ENCODE measurements around the gene RNASE4.

The RNASE4 gene

GRCh38 chr14:20656274-20656673 is 28.1 kb upstream of the RNASE4 start:
- Histone ChIP-seq H2AK5ac (ENCODE audit: low read length, severe bottlenecking) (no peak overlapping the region), H3K4ac (ENCODE audit: low read depth in 1 of 2, low read length in 2 of 2) (no peak overlapping the region), H3K9ac (ENCODE audit: low read length) (no peak overlapping the region), H3K4me2 (ENCODE audit: low read length, poor library complexity, severe bottlenecking) (no peak overlapping the region), H2BK12ac (ENCODE audit: low read length in 2 of 2) (no peak overlapping the region), H3K79me1 (replicated peaks; ENCODE audit: low read length, poor library complexity, severe bottlenecking) (no peaks in the 10 kb centered on the region), H3K27ac (ENCODE audit: low read length, poor library complexity, severe bottlenecking) (no peak overlapping the region), H4K91ac (ENCODE audit: low read length) (no peak overlapping the region), H2AFZ (ENCODE audit: low read depth, low read length) (no peak overlapping the region), H3K18ac (ENCODE audit: low read depth in 1 of 2, low read length in 2 of 2) (no peak overlapping the region), H2BK120ac (ENCODE audit: low read depth, low read length) (no peak overlapping the region), H3K14ac (ENCODE audit: low read length in 2 of 2) (no peak overlapping the region), H3K27me3 (ENCODE audit: control insufficient read depth in 1 of 2, insufficient read depth in 1 of 2, low read length in 2 of 2) (peaks cover 76 to 84% of the 10 kb centered on the region in 2 experiments), H2BK5ac (ENCODE audit: low read depth, low read length, poor library complexity, severe bottlenecking) (no peak overlapping the region), H3K4me1 (ENCODE audit: control insufficient read depth, insufficient read depth, low read depth, low read length) (no peaks in the 10 kb centered on the region), H3K36me3 (ENCODE audit: control insufficient read depth in 1 of 2, insufficient read depth in 2 of 2, low read depth in 1 of 2, low read length in 2 of 2) (no peaks in the 10 kb centered on the region), H3K9me3 (ENCODE audit: control insufficient read depth, low read length) (no peaks in the 10 kb centered on the region), H3K23ac (ENCODE audit: low read length in 2 of 2) (no peak overlapping the region), H4K8ac (ENCODE audit: low read length) (no peak overlapping the region), H2BK15ac (ENCODE audit: low read depth, poor library complexity, severe bottlenecking) (no peak overlapping the region), H3K4me3 (ENCODE audit: insufficient read depth in 1 of 2, low read depth in 1 of 2, low read length in 2 of 2) (no peak overlapping the region)
- 53% methylated on average over 4 of the region's 4 CpGs for WGBS
- no peak for DNase-seq

GRCh38 chr14:20657216-20658211 is 26.8 kb upstream of the RNASE4 start:
- Histone ChIP-seq H3K4me2 (ENCODE audit: low read length, poor library complexity, severe bottlenecking) (no peak overlapping the region), H3K4me3 (ENCODE audit: insufficient read depth in 1 of 2, low read depth in 1 of 2, low read length in 2 of 2) (no peak overlapping the region), H3K14ac (ENCODE audit: low read length in 2 of 2) (no peak overlapping the region), H3K36me3 (ENCODE audit: control insufficient read depth in 1 of 2, insufficient read depth in 2 of 2, low read depth in 1 of 2, low read length in 2 of 2) (no peaks in the 10 kb centered on the region), H4K8ac (ENCODE audit: low read length) (no peak overlapping the region), H2BK120ac (ENCODE audit: low read depth, low read length) (no peak overlapping the region), H3K9me3 (ENCODE audit: control insufficient read depth, low read length) (no peaks in the 10 kb centered on the region), H4K91ac (ENCODE audit: low read length) (no peak overlapping the region), H3K4me1 (ENCODE audit: control insufficient read depth, insufficient read depth, low read depth, low read length) (no peaks in the 10 kb centered on the region), H3K27me3 (ENCODE audit: control insufficient read depth in 1 of 2, insufficient read depth in 1 of 2, low read length in 2 of 2) (peaks cover 83 to 84% of the 10 kb centered on the region in 2 experiments), H3K79me1 (replicated peaks; ENCODE audit: low read length, poor library complexity, severe bottlenecking) (no peaks in the 10 kb centered on the region), H2BK15ac (ENCODE audit: low read depth, poor library complexity, severe bottlenecking) (no peak overlapping the region), H3K27ac (ENCODE audit: low read length, poor library complexity, severe bottlenecking) (no peak overlapping the region), H2AFZ (ENCODE audit: low read depth, low read length) (no peak overlapping the region), H3K4ac (ENCODE audit: low read depth in 1 of 2, low read length in 2 of 2) (no peak overlapping the region), H2BK5ac (ENCODE audit: low read depth, low read length, poor library complexity, severe bottlenecking) (no peak overlapping the region), H2BK12ac (ENCODE audit: low read length in 2 of 2) (no peak overlapping the region), H3K9ac (ENCODE audit: low read length) (no peak overlapping the region), H3K23ac (ENCODE audit: low read length in 2 of 2) (no peak overlapping the region), H2AK5ac (ENCODE audit: low read length, severe bottlenecking) (no peak overlapping the region), H3K18ac (ENCODE audit: low read depth in 1 of 2, low read length in 2 of 2) (no peak overlapping the region)
- no peak for DNase-seq
- WGBS, result 25% methylated on average over 25 of the region's 28 CpGs

GRCh38 chr14:20658246-20658645 is 26.1 kb upstream of the RNASE4 start:
- no peaks in the 10 kb centered on the region for H3K9me3 ChIP-seq (ENCODE audit: control insufficient read depth, low read length)
- H3K4ac ChIP-seq (ENCODE audit: low read depth in 1 of 2, low read length in 2 of 2), result no peak overlapping the region
- H4K91ac ChIP-seq (ENCODE audit: low read length), result no peak overlapping the region
- H3K14ac ChIP-seq (ENCODE audit: low read length in 2 of 2), result no peak overlapping the region
- DNase-seq, result no peak
- H3K79me1 ChIP-seq (replicated peaks; ENCODE audit: low read length, poor library complexity, severe bottlenecking), result no peaks in the 10 kb centered on the region
- no peak overlapping the region for H2BK5ac ChIP-seq (ENCODE audit: low read depth, low read length, poor library complexity, severe bottlenecking)
- peaks cover 4% of the 10 kb centered on the region for H3K4me1 ChIP-seq (ENCODE audit: control insufficient read depth, insufficient read depth, low read depth, low read length)
- H2BK120ac ChIP-seq (ENCODE audit: low read depth, low read length), result no peak overlapping the region
- no peak overlapping the region for H2BK15ac ChIP-seq (ENCODE audit: low read depth, poor library complexity, severe bottlenecking)
- no peak overlapping the region for H3K9ac ChIP-seq (ENCODE audit: low read length)
- H2AFZ ChIP-seq (ENCODE audit: low read depth, low read length), result no peak overlapping the region
- no peak overlapping the region for H3K4me2 ChIP-seq (ENCODE audit: low read length, poor library complexity, severe bottlenecking)
- H2BK12ac ChIP-seq (ENCODE audit: low read length in 2 of 2), result no peak overlapping the region
- H2AK5ac ChIP-seq (ENCODE audit: low read length, severe bottlenecking), result no peak overlapping the region
- H3K27me3 ChIP-seq (ENCODE audit: control insufficient read depth in 1 of 2, insufficient read depth in 1 of 2, low read length in 2 of 2), result peaks cover 82 to 85% of the 10 kb centered on the region in 2 experiments
- H3K27ac ChIP-seq (ENCODE audit: low read length, poor library complexity, severe bottlenecking), result no peak overlapping the region
- 78% methylated on average over 3 of the region's 3 CpGs for WGBS
- no peak overlapping the region for H4K8ac ChIP-seq (ENCODE audit: low read length)
- H3K23ac ChIP-seq (ENCODE audit: low read length in 2 of 2), result no peak overlapping the region
- no peak overlapping the region for H3K4me3 ChIP-seq (ENCODE audit: insufficient read depth in 1 of 2, low read depth in 1 of 2, low read length in 2 of 2)
- no peaks in the 10 kb centered on the region for H3K36me3 ChIP-seq (ENCODE audit: control insufficient read depth in 1 of 2, insufficient read depth in 2 of 2, low read depth in 1 of 2, low read length in 2 of 2)
- H3K18ac ChIP-seq (ENCODE audit: low read depth in 1 of 2, low read length in 2 of 2), result no peak overlapping the region

- Histone ChIP-seq H3K9ac (ENCODE audit: low read length) (no peak overlapping the region), H3K18ac (ENCODE audit: low read depth in 1 of 2, low read length in 2 of 2) (no peak overlapping the region), H3K4me1 (ENCODE audit: control insufficient read depth, insufficient read depth, low read depth, low read length) (peaks cover 5% of the 10 kb centered on the region), H3K27me3 (ENCODE audit: control insufficient read depth in 1 of 2, insufficient read depth in 1 of 2, low read length in 2 of 2) (peaks cover 82 to 86% of the 10 kb centered on the region in 2 experiments), H2AK5ac (ENCODE audit: low read length, severe bottlenecking) (no peak overlapping the region), H2AFZ (ENCODE audit: low read depth, low read length) (no peak overlapping the region), H3K14ac (ENCODE audit: low read length in 2 of 2) (no peak overlapping the region), H3K36me3 (ENCODE audit: control insufficient read depth in 1 of 2, insufficient read depth in 2 of 2, low read depth in 1 of 2, low read length in 2 of 2) (no peaks in the 10 kb centered on the region), H2BK120ac (ENCODE audit: low read depth, low read length) (no peak overlapping the region), H2BK12ac (ENCODE audit: low read length in 2 of 2) (no peak overlapping the region), H3K9me3 (ENCODE audit: control insufficient read depth, low read length) (no peaks in the 10 kb centered on the region), H4K8ac (ENCODE audit: low read length) (no peak overlapping the region), H4K91ac (ENCODE audit: low read length) (no peak overlapping the region), H2BK5ac (ENCODE audit: low read depth, low read length, poor library complexity, severe bottlenecking) (no peak overlapping the region), H3K23ac (ENCODE audit: low read length in 2 of 2) (no peak overlapping the region), H2BK15ac (ENCODE audit: low read depth, poor library complexity, severe bottlenecking) (no peak overlapping the region), H3K27ac (ENCODE audit: low read length, poor library complexity, severe bottlenecking) (no peak overlapping the region), H3K4ac (ENCODE audit: low read depth in 1 of 2, low read length in 2 of 2) (no peak overlapping the region), H3K4me3 (ENCODE audit: insufficient read depth in 1 of 2, low read depth in 1 of 2, low read length in 2 of 2) (no peak overlapping the region), H3K4me2 (ENCODE audit: low read length, poor library complexity, severe bottlenecking) (no peak overlapping the region), H3K79me1 (replicated peaks; ENCODE audit: low read length, poor library complexity, severe bottlenecking) (no peaks in the 10 kb centered on the region)
- DNase-seq, result no peak
- WGBS, result 55% methylated on average over 5 of the region's 6 CpGs
These were observed 25.0 kb upstream of the RNASE4 start for GRCh38 chr14:20659336-20659735.
